ENCODE data around the gene MITD1.

- TF ChIP-seq CTCF (IDR thresholded peaks at IDR 0.05) (no peak), POLR2A (IDR thresholded peaks at IDR 0.05) (no peak)
These were observed 4.0 kb upstream of the MITD1 start for GRCh38 chr2:99184811-99185210.
